ENCODE results near the gene PACS1.
A peak's percentile ranks its signal among the peaks of the same experiment; 100 is the strongest.

PACS1 gene

DNA sequence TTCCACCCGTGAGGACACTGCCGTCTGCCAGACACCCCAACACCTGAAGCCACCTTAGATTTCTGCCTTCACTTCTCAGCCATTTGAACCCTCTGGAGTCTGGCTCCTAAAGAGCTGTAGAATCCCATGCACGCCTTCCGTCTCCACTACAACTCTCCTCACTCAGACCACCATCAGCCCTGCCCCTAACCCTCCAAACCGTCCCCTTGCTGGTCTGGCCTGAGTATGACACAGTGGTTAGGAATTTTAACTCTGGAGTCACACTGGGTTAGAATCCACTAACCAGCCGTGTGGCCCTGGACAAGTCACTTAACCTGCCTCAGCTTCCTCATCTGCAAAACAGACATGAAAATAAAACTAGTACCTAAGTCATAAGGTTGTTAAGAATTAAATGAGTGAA lies 210.9 kb downstream of the PACS1 start:
- no peak for DNase-seq

- DNase-seq = no peak
These were observed 211.8 kb downstream of the PACS1 start for GRCh38 chr11:66281776-66282467.

DNA sequence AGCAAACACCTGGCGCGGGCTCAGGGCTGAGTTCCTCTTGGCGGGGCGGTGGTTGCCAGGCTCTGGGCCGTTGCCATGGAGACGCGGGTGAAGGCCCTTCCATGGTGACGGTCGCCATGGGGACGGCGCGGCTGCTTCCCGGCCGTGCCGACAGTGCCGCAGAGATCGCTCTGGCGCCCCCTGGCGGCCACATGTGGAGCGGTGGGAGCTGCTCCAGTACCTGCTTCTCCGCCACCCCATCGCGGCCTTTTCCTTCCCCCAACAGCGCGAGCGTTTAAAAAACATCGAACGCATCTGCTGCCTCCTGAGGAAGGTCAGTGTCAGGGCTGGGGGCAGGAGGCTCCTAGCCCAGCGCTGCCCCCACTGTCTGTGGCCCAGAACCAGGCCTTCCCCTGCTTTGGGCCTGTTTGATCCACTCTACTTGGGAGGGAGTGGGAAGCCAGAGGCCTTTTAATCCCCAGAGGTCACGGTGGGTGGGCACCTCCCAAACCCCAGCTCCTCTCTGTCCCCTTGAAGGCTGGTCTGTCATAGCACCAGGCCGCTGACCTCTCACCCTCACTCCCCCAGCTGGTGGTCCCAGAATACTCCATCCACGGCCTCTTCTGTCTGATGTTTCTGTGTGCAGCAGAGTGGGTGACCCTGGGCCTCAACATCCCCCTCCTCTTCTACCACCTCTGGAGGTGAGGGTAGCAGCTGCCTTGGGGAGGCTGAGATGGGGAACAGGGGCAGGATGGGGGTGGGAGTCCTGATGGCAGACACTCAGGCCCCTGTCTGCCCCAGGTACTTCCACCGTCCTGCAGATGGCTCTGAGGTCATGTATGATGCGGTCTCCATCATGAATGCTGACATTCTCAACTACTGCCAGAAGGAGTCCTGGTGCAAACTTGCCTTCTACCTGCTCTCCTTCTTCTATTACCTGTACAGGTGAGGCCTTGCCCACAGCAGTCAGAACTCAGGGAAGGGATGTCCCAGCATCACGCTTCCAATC lies 212.7 kb downstream of the PACS1 start:
- DNase-seq = peak; percentile 93

DNA sequence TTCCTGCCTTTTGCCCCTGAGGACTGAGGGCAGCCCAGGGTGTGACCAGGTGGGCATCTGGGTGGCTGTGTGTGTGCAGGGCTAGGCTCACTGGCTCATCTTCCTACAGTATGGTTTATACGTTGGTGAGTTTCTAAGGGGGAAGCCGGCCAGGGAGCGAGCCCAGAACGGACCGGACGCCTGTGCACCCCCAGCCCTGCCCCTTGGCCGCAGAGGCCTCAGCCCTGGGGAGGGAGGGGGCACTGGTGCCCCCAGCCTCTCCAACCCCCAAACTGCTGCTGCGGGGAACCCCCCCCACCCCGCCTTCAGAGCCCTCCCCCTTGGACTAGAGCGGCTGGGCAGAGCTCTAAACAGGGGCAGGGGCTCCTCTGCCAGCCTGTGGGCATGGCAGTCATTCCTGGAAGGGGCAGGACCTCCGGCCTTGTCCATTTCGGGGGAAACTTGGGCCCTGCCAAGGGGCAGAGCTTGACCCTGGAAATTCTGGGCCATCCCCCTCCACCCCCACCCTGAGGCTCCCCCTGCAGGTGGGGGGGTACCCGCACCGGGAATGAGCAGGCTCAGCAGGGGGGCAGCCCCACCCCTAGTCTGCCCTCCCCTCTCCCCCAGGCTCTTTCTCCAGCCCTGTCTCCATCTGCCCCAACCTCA lies 213.5 kb downstream of the PACS1 start:
- DNase-seq = no peak

- DNase-seq = no peak
These were observed 214.5 kb downstream of the PACS1 start for GRCh38 chr11:66284526-66285078.

GRCh38 chr11:66285250-66285947 lies 215.3 kb downstream of the PACS1 start:
- no peak for DNase-seq

DNA sequence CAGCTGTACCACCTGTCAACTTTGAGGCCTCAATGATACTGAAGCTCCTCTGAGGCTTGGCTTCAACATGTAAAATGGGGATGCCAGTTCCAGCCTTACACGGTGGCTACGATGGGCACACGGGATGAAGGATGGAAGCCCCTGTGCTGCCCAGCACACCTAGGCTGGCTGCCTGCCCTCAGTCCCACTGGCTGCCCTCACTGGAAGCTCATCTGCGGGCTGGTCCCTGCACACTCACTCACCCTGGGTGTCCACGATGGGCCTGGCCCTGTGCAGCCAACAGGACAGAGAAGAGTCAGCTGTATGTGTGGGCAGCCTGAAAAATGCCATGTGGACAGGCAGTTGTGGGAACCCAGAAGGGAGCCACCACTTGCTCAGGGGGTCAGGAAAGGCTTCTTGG lies 216.6 kb downstream of the PACS1 start:
- DNase-seq = no peak

DNA sequence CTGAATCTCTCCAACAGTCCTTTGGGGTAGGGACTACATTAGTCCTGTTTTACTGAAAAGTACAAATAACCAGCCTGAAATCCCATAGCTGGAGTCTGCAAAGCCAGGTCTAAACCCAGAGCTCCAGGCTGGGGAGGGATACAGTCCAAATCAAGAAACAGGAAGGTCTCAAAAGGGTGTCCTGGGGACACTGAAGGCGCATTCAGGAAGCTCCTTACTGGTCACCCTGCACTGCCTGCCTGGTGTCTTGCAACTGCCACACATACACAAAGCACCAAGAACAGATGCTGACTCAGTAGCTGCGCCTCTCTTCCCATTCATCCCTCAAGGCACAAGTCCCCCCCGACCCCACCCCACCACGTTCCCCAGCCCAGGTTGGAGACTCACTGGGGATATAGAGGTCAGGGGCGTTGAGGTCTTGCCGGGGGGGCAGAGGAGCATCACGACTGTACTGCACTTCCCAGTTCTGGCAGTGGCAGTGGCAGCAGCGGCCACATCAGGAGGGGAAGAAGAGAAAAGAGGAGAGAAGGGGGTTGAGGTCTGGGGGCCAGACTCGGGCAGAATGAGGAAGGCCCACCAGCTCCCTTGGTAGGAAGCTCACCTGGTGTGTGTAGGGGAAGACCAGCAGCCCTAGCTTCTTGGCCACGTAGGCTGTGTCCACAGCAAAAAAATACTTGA lies 217.3 kb downstream of the PACS1 start:
- DNase-seq = no peak

GRCh38 chr11:66287889-66288670 lies 218.0 kb downstream of the PACS1 start:
- no peak for DNase-seq

DNA sequence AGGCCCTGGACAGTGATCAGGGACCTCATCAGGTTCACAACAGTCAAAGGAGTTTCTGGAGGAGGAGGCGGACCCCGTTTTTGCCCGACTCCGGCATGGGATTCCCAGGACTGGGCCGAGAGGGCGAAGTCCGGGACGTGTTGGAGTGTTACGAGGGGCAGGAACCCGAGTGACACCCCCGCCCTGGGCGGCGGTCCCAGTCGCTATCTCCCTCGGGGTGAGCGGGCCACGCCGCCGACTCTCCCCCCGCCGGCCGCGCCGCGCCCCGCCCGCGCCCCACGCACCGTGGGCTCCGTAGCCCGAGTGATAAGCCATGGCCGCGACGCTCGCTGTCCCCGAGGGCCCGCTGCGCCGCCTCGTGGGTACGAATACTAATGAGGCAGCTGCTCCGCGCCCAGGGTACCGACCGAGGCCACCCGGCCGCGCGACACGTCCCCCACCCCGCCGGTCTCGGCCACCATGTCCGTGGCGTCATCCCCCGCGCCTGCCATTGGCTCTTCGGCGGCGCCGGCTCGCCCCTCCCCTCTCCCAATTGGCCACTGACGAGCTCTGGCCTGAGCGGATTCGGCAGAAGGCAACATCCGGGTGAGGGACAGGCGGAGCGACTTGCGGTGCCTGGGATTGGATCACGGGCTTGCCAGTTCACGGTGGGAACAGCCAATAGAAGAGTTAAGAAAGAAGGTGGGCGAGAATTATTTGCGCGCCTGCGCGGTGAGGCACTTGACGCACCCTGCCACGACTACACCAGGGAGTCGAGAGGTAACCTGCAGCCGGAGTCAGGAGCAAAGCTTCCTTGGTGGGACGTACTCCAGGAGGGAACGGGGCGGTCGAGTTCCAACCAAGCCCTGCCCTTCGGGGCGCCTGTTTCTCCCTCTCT lies 218.8 kb downstream of the PACS1 start, which contains the start of gene YIF1A:
Gene YIF1A, minus strand, starts transcription at position 473 of the 877 bp plus-strand sequence. Its CDS starts 158 bp downstream, at position 315.
- peak; percentile 97 for DNase-seq

- peak; percentile 67 for DNase-seq
These were observed 219.7 kb downstream of the PACS1 start for GRCh38 chr11:66289548-66290329.

DNA sequence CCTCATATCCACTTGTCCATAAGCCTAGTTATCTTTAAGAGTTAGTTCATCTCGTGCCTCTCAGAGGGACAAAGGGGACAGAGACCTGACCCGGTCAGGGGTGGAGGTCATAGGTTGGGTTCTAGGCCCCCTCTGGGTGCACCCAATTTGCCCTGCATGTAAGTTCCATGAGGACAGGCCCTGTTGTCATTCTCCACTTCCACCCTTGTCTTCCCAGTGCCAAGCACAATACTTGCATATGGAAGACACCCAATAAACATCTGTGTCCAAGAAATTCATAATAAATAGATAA lies 220.2 kb downstream of the PACS1 start:
- no peak for DNase-seq

DNA sequence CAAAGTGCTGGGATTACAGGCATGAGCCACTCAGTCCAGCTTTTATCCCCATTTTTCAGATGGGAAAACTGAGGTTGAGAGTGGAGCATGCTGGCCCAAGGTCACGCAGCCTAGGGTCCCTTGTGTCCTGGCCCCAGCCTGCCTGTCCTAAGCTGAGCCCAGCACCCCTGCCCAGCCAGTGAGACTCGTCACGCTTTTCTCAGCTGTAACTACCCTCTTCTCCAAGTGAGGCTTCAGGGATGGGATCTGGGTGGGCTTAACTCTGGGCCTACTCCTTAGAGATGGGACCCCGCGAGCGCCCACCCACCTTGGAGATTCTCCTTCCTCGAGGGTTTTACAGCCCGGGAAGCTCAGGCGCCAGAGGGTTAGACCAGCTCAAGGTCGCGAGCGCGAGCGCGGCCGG lies 221.2 kb downstream of the PACS1 start:
- no peak for DNase-seq

GRCh38 chr11:66291706-66292542 lies 221.9 kb downstream of the PACS1 start, which contains the start of gene TMEM151A:
TSS of gene TMEM151A (plus strand) at chr11:66291894. CDS start at chr11:66292014, 120 bp downstream.
- no peak for DNase-seq

DNA sequence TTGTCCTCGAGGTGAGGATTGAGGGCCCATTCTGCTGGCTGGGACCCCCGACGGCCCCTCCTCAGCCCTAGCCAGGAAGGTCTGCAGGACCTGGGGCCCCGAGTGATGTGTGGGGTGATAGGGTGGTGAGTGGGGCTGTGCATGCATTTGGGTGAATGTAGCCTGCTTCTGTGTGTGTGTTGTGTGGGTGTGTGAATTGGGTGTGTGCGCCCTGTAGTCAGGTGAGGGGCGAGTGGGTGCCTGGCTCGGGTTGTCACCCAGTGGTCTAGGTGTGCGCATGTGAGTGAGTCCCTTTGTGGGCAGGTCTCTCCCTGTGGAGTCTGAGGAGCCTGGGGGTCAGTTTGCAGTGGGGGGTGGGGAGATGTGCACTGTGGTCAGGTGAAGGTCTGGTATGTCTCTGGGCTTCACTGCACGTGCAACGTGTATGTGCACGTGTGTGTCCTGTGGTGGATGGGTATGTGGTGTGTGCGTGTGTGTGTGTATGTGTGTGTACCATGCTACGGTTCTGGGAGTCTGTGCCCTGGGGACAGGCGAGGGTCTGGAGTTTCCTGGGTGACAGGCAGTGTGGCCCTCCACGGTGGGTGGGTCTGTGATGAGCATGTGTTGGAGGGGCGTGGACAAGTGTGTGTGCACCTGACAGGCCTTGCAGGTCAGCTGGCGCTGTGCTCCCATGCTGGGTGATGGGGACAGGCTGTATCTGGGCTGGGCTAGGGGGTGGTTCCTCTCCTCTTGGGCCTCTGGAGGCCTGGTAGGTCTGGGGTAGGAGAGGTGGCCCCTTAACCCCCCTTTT lies 222.7 kb downstream of the PACS1 start:
- no peak for DNase-seq

DNA sequence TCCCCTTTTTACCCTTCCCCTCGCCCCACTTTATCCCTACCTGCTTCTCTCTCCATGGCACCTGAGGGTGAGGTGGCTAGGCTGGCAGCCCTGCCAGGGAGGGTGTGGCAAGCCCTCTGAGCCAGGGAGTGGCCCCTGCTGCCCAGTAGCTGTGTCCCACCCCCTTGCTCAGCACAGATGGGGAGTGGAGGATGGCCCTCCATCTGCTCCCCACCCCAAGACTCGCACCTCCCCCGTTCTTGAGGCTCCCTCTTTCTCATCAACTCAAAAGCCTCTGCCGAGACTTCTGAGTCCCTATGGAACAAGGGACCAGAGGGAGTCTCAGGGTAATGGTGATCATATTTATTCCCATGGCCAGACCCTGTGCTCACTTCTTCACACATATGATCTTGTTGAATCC lies 223.3 kb downstream of the PACS1 start:
- DNase-seq = no peak

Measured in NCI-H748 treated with DMSO at 0.1 percent for 48 hours (cell line).